ENCODE measurements around the gene ACOX1.

Gene ACOX1

GRCh38 chr17:75927286-75927922, 51.6 kb downstream of the ACOX1 start:
- DNase-seq = no peak

GRCh38 chr17:75926456-75926855, 52.5 kb downstream of the ACOX1 start:
- DNase-seq = no peak

- DNase-seq = no peak
Observed at GRCh38 chr17:75925912-75926311, 53.1 kb downstream of the ACOX1 start.

- no peak for DNase-seq
Observed at GRCh38 chr17:75925103-75925502, 53.9 kb downstream of the ACOX1 start.

- DNase-seq = no peak
Observed at GRCh38 chr17:75922963-75923874, 55.7 kb downstream of the ACOX1 start.

GRCh38 chr17:75922173-75922961, 56.6 kb downstream of the ACOX1 start:
- DNase-seq = no peak

- DNase-seq = no peak
Observed at GRCh38 chr17:75921596-75921995, 57.4 kb downstream of the ACOX1 start.

- no peak for DNase-seq
Observed at GRCh38 chr17:75920045-75920560, 58.9 kb downstream of the ACOX1 start.

- DNase-seq = no peak
Observed at GRCh38 chr17:75919611-75920010, 59.4 kb downstream of the ACOX1 start.

GRCh38 chr17:75917917-75918445, 61.0 kb downstream of the ACOX1 start:
- DNase-seq = no peak

GRCh38 chr17:75917141-75917916, 61.6 kb downstream of the ACOX1 start:
- DNase-seq = no peak

GRCh38 chr17:75915268-75915667, 63.7 kb downstream of the ACOX1 start:
- no peak for DNase-seq

GRCh38 chr17:75914643-75915267, 64.2 kb downstream of the ACOX1 start:
- no peak for DNase-seq

GRCh38 chr17:75913537-75914210, 65.3 kb downstream of the ACOX1 start:
- DNase-seq = no peak

GRCh38 chr17:75910699-75911098, 68.3 kb downstream of the ACOX1 start:
- DNase-seq = no peak

- no peak for DNase-seq
Observed at GRCh38 chr17:75909812-75910274, 69.1 kb downstream of the ACOX1 start.

- no peak for DNase-seq
Observed at GRCh38 chr17:75909051-75909811, 69.7 kb downstream of the ACOX1 start.

GRCh38 chr17:75908201-75908600, 70.8 kb downstream of the ACOX1 start:
- no peak for DNase-seq

GRCh38 chr17:75906143-75906884, 72.7 kb downstream of the ACOX1 start:
- DNase-seq = no peak
